ENCODE results near the gene SOD2. TPM values are rescaled to one million over a fixed set of nuclear protein-coding genes. Genes with fewer than 3 reads are reported as not detected.

The SOD2 gene
- total and polyA plus RNA-seq, 9 of the 15 experiments (the other 6 are each of a cell fraction or from before 2014, with no cell fraction given): 39.8 to 140 (median 95.8) TPM

DNA sequence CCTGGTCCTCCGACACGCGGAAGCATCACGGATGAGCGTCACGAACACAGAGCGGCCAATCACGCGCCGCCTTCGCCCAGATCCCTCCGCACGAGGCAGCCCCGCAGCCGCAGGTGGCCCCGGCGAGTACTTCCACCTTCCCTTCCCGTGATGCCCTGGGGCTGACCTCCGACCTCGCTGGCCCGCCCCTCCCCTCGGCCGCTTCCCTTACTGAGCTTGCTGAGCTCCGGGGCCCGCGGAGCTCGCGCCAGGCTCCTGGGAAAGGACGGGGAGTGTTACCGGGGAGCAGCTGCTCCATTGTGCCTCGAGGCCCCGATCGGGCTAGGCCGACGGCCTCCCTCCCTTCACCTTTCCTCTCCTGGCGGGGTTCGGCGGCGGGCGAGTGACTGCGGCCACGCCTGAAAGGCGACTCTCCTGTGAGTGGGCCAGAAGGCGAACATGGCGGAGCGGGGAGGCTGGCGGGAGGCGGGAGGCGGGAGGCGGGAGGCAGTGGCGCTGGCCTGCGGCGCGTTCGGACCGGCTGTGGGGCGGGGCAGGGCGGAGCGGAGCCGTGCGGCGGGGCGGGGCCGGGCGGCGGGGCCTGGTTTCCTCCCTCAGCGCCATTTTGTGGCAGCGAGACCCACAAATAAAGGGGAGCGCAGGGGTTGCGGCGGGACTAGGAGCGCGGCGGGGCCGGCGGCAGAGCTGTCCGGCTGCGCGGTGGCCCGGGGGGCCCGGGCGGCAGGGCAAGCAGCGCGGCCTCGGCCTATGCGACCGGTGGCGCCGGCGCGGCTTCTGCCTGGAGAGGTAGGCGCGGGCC is 34.1 kb upstream of the SOD2 start, which contains the start of gene WTAP (continued):
- no peak for TF ChIP-seq ZNF407 (IDR thresholded peaks at IDR 0.05; ENCODE audit: low read depth)
- no peak for TF ChIP-seq ZNF324 (CRISPR knock-in tag; IDR thresholded peaks at IDR 0.05)
- peak; percentile 97 for TF ChIP-seq LCOR (CRISPR knock-in tag; IDR thresholded peaks at IDR 0.05)
- peak; percentile 96 for TF ChIP-seq ZFX (CRISPR knock-in tag; IDR thresholded peaks at IDR 0.05)
- peak; percentile 99 for TF ChIP-seq NR2C2 (CRISPR knock-in tag; IDR thresholded peaks at IDR 0.05)
- TF ChIP-seq NR2C2 (tag; IDR thresholded peaks at IDR 0.05): peak; percentile 100
- peak; percentile 95 for TF ChIP-seq RNF2 (IDR thresholded peaks at IDR 0.05)
- peak; percentile 79 for TF ChIP-seq CREB3L1 (IDR thresholded peaks at IDR 0.05; ENCODE audit: borderline replicate concordance, low read depth)
- TF ChIP-seq TEAD4 (IDR thresholded peaks at IDR 0.05; ENCODE audit: low read length): peak; percentile 51; the same call in 1 of the 2 replicates
- peak; percentile 90; the same call in 1 of the 2 replicates for TF ChIP-seq TEAD4 (CRISPR knock-in tag; IDR thresholded peaks at IDR 0.05; ENCODE audit: borderline replicate concordance)
- TF ChIP-seq HMBOX1 (IDR thresholded peaks at IDR 0.05): no peak
- no peak for TF ChIP-seq ZNF23 (CRISPR knock-in tag; IDR thresholded peaks at IDR 0.05)
- peak; percentile 71 for TF ChIP-seq GABPA (tag; conservative IDR thresholded peaks at IDR 0.05; ENCODE audit: low read depth)
- peak; percentile 77 for TF ChIP-seq RUNX1 (IDR thresholded peaks at IDR 0.05; ENCODE audit: low read depth)
- TF ChIP-seq DNMT1 (IDR thresholded peaks at IDR 0.05): no peak
- no peak for TF ChIP-seq ID3 (CRISPR knock-in tag; IDR thresholded peaks at IDR 0.05)
- TF ChIP-seq ID3 (tag; IDR thresholded peaks at IDR 0.05): peak; percentile 89
